NCI-H1436 (cell line): ENCODE data around the gene COQ7.
A peak's percentile ranks its signal among the peaks of the same experiment; 100 is the strongest.

ENCODE experiments used
- DNase-seq: peaks from one replicate; lab custom pipeline; 2025; lab: John Stamatoyannopoulos, UW

The COQ7 gene

DNA sequence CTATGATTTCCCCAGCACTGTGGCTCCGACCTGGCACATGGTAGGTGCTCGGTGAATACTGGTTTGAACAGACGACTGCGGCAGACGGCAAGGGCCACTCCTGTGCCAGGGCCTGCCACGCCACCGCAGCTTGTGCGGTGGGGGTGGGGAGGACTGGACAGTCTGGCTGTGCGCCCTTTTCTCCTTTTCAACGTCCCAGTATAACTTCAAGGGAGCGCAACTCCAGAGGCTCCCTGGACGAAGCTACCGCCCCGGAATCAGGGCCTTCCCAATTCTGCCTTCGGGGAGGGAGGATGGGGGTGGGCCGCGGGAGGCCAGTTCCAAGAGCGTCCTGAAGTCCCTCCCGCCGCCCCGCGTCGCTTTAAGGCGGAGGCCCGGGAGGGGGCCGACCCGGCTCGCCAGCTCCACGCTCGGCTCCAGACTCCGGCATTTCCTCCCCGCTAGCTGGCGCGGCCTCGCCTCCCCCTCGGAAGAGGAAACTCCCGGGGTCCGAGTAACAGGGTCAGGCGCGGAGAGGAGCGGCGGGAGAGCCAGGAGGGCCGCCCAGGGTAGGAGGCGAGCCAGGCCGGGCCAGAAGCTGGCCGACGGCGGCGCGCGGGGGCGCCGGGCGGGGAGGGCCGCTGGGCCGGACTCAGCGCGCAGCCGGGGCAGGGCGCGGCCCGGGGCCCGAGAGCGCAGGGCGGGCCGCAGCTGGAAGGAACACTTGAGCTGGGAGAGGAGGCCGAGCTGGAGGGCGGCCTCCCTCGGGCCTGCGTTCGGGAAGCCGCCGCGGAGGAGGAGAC, 46.4 kb downstream of the COQ7 start, which contains the start of gene ITPRIPL2:
TSS of gene ITPRIPL2 (plus strand) at position 388 of the 782 bp plus-strand sequence. CDS start 498 bp downstream, outside the sequence.
- peak; percentile 20 for DNase-seq

DNA sequence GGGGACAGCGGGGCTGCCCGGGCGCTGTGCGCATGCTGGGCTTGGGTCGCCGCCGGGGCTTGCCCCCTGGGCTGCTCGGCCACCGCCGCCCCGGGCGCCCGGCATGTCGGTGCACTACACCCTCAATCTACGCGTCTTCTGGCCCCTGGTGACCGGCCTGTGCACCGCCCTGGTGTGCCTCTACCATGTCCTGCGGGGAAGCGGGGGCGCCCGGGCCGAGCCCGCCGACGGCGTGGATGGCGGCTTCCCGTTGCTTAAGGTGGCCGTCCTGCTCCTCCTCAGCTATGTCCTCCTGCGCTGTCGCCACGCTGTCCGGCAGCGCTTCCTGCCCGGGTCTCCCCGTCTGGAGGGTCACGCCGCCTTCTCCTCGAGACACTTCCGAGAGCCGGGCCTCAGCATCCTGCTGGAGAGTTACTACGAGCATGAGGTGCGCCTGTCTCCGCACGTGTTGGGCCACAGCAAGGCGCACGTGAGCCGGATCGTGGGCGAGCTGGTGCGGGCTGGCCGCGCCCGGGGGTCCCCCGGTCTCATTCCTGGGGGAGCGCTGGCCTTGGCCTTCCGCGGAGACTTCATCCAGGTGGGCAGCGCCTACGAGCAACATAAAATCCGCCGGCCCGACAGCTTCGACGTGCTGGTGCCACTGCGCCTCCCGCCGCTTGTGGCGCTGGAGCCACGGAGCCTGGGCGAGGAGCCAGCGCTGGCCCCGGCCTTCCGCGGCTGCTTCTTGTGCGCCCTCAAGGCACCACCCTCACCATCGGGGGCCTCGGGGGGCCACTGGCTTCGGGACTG, 47.1 kb downstream of the COQ7 start:
- DNase-seq, result no peak

DNA sequence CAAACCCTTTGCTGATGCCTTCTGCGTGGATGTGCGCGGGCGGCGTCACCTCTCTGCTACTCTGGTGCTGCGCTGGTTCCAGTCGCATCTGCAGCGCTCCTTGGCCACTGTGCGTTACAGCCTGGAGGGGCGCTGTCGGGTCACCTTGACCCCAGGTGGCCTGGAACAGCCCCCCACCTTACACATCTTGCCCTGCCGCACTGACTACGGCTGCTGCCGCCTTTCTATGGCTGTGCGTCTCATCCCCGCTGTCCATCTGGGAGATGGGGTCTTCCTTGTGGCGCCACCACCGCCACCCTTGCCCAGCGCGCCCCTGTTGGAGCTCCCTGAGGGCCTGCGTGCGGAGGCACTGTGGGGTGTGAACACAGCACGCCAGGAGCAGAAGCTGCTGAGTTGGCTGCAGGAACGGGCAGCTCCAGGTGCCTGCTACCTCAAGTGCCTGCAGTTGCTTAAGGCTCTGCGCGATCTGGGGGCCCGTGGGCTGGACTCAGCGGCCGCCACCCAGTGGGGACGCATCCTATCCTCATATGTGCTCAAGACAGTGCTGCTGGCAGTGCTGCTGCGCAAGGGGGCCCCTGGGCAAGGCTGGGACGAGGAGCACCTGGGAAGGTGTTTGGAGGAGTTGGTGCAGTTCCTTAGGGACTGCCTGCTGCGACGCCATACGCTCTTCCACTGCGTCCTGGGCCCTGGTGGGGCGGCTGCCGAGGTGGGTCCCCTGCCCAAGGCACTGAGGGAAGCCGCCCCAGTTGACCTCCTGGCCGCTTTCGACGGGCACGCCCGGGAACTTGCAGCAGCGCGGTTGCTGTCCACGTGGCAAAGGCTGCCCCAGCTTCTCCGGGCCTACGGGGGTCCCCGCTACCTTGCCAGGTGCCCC, 48.0 kb downstream of the COQ7 start:
- DNase-seq, result no peak

DNA sequence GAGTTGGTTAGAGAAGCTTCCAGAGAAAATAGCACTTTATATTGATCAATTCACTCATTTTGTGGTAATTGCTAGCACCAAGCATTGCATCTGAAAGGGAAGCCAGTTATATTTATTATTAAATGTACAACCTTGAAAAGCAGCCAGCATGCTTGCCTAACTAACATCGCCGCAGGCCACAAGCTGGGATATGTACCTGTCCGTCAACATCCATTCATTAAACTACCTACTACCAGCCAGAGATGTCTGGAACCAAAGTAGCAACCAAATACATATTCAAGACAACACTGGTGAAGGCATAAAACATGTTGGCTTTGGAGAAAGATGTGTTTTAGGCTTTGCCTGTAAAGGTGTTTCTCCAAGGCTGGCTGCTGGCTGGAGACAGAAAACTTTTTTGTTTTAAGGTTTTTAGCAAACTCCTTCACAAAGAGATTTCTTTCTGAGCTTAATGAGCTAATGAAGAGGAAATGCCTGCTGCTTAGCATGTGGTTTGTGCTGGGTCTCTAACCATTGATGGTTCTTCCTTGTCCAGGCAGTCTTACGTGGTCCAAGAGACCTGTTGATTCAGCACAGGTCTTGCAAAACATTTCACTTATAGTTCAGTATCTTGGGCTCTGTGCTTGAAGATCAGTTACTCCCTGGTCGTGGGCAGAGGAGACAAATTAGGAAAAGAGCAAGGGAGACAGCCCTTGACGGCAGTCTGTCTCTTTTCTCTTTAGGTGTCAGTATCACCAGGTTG, 49.5 kb downstream of the COQ7 start:
- no peak for DNase-seq

DNA sequence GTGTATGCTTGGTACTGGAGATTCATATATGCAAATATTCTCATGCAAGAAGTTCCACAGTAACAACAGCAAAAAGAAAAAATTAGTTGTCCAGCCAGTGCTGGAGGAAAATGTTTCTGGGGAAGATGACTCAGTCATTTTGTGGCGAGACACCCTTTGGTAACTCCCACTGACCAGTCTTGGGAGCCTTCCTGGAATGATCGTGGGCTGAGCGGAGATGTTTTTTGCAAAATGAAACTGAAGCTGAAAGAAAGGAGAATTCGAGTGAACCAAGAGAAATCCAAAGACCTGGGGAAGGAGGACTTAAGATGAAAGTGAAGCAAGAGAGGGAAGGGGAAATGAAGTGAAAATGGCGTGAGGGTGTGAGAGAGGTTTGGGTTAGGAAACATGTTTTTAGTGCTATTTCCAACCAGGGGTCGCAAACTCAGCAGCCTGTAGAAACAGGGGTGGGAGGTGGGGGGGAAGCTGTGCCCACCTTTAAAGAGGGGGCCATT, 51.6 kb downstream of the COQ7 start:
- DNase-seq, result no peak

DNA sequence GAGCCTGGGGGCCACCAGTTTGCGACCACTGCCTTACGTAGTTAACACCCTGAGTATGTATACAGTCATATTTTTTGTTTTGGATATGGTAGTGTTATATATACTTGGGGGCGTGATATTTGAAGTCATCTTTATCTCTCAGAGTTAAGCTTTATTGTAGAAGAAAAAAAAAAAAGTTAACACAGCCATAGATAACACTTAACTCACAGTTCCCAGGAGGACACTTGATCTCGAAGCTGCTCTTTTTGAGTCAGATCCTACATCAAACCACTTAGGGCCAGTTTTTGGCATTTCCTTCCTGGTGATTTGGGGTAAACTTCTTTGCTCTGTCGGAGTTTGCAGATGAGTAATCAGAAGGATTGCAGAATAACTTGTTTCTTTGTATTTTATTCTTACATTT, 52.1 kb downstream of the COQ7 start:
- DNase-seq, result no peak

DNA sequence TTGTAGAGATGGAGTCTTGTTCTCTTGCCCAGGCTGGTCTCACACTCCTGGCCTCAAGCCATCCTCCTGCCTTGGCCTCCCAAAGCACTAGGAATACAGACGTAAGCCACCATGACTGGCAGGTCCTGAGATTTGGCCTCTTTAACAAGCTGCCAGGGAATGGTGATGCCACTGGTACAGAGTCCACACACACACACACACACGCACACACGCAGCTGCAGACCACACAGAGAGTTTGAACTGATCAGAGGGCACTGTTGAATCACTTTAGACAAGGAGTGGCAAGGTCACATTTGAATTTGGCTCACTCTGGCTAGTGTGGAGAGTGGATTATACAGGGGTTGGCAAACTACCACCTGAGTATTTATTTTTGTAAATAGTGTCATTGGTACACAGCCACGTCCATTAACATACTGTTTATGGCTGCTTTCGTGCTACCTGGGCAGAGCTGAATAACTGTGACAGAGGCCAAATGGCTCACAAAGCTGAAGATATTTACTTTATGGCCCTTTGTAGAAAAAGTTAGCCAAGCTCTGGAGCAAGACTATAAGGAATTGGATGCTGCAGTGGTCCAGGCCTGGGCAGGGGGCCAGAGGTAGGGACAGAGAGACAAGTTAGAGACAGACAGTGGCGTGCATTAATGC, 56.2 kb downstream of the COQ7 start:
- no peak for DNase-seq

DNA sequence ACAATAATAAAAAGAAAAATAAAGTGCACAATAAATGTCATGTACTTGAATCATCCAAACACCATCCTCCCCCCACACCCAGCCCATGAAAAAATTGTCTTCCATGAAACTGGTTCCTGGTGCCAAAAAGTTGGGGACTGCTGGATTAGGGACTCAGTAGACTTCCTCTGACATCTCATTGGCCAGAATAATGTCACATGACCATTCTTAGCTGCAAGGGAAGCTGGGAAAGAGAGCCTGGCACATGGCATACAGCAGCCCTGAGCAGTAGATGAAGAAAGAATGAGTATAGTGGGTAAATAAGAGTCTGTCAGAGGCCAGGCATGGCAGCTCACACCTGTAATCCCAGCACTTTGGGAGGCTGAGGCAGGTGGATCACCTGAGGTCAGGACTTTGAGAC, 58.9 kb downstream of the COQ7 start:
- no peak for DNase-seq

DNA sequence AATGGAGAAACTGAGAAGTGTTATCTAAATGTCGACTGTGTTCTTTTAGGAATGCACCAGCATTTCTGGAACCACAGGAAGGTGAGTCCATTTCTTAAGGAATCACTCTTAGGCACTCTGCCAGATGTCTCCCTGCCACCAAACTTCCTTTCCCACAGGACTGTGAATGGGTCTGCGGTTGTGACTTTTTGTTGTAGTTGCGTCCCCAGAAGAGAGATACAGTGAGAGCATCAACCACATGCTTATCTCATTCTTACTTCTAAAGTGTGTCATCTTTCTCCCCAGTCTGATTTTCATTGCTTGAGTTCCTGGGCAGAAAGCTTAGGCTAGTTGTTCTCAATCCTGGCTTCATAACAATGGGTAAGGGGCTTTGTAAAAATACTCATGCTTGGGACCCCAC, 59.8 kb downstream of the COQ7 start:
- DNase-seq, result no peak

DNA sequence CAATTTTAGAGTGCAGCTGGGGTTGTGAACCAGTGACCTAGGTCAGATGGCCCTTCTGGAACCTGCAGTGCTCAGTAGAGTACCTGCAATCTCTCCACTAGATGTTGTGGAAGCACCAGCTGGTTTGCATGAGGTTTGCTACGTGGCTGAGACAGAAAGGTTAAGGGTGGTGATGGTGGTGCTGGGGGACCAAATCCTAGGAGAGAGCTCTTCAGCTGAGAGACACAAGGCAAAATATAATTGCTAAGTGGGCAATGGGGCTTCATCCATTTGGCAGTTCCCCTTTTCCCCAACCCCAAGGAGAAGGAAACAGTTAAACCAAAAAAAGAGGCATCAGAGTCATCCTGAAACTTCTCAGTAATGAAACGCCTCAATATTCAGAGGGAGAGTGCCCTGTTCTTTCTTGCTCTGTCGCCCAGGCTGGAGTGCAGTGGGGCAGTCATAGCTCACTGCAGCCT, 60.3 kb downstream of the COQ7 start:
- DNase-seq, result no peak

DNA sequence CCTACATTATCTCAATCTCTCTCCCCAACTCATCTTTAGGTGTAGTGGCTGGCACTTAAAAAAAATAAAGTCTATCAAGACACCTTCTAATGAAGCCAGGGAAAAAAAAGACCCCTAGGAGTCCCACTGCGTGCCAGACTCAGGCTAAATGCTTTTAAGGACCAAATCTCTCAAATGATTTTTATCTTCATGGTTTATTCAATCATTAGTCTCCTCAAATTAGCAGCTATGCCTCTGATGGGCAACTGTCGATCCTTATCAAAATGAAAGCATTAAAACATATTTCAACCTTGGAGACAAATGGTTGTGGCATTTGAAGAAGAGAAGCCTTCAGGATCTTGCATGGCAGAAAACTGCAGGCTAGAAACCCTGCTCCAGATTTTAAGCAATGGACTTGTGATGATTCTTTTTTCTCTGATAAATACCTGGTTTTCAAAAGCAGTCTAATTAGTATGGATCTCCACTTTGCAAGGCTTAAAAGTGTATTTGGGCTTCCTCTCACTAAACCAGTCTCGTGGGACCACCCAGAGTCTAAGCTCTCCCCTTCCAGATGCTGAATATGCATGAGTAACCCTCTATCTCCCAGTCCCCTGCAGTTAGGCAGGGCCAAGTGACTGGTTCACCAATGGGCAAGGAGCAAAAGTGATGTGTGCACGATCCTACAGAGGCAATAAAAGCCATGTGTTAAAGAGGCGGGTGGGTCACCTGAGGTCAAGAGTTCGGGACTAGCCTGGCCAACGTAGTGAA, 61.2 kb downstream of the COQ7 start:
- DNase-seq, result no peak
